ENCODE measurements around the gene BLTP3B.
"Not testable (repeated sequence)": the region's sequence is repeated elsewhere in the genome, so short reads cannot be mapped to it uniquely, and the experiment has no call there.

BLTP3B gene

DNA sequence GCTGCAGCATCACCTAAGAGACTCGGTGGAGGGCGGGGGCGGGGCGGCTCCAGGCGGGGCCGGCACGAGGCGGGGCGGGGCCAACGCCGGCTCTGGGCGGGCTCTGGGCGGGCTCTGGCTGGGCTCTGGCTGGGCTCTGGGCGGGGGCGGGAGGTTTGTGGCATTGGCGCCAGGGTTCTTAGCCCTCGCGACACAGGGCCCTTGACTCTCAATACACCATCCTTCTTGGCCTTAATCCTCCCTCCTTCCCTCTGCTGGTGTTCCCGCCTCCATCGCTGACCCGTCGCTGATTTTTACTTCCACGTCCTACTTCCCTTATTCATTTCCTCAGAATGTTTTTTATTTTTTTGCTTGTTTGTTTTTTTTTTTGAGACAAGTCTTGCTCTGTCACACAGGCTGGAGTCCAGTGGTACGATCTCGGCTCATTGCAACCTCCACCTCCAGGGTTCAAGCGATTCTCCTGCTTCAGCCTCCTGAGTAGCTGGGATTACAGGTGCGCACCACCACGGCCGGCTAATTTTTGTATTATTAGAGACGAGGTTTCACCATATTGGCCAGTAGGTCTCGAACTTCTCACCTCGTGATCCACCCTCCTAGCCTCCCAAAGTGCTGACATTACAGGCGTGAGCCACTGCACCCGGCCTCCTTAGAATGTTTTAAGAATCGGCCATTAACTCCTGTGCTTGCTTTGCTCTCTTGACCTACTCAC lies at the start of gene BLTP3B:
TSS of gene BLTP3B (minus strand) at position 24 of the 709 bp plus-strand sequence. CDS start 239 bp downstream, outside the sequence.
- H3K4me3 ChIP-seq (replicated peaks in 1 of 2; ENCODE audit: low read depth in 2 of 2, low read length in 2 of 2): peak within 1 kb of the TSS; percentile 86 to 94
- DNase-seq (ENCODE audit: low read depth in 2 of 2): peak; percentile 78 to 86
- no peak for TF ChIP-seq CTCF (IDR thresholded peaks at IDR 0.05; ENCODE audit: low read depth, low read length)

- no peak overlapping the region for H3K4me3 ChIP-seq (replicated peaks in 1 of 2; ENCODE audit: low read depth in 2 of 2, low read length in 2 of 2)
- DNase-seq (ENCODE audit: low read depth in 2 of 2): peak in 1 of 2 donors; percentile 49
- no peak for TF ChIP-seq CTCF (IDR thresholded peaks at IDR 0.05; ENCODE audit: low read depth, low read length)
Observed at GRCh38 chr12:100189636-100190394, 47.1 kb upstream of the BLTP3B start.

DNA sequence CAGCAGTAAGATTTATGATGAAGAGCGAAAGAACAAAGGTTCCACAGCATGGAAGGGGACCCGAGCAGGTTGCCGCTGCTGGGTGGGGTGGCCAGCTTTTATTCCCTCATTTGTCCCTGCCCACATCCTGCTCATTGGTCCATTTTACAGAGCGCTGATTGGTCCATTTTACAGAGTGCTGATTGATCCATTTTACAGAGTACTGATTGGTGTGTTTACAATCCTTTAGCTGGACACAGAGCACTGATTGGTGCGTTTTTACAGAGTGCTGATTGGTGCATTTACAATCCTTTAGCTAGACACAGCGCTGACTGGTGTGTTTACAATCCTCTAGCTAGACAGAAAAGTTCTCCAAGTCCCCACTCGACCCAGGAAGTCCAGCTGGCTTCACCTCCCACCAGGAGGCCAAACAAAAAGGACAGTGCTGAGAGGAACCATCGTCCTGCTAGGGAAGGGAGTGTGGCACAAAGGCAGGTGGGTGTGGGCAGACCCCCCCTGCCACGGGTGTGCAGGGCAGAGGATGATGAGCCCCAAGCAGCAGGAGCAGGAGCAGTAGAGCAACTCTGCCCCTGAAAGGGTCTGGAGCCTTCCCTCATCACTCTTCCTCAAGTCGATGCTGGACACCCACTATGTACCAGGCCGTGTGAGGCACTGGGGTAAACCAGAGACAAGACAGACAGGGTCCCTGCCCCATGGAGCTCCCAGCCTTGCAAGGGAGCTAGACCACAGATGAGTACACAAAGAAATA lies 46.4 kb upstream of the BLTP3B start:
- not testable (repeated sequence) for H3K4me3 ChIP-seq (replicated peaks in 1 of 2; ENCODE audit: low read depth in 2 of 2, low read length in 2 of 2); DNase-seq (ENCODE audit: low read depth in 2 of 2)

GRCh38 chr12:100187857-100188519 lies 45.3 kb upstream of the BLTP3B start:
- H3K4me3 ChIP-seq (replicated peaks in 1 of 2; ENCODE audit: low read depth in 2 of 2, low read length in 2 of 2): no peak overlapping the region
- TF ChIP-seq CTCF (IDR thresholded peaks at IDR 0.05; ENCODE audit: low read depth, low read length): no peak
- no peak for DNase-seq (ENCODE audit: low read depth in 2 of 2)

GRCh38 chr12:100187068-100187467 lies 44.4 kb upstream of the BLTP3B start:
- no peak overlapping the region for H3K4me3 ChIP-seq (replicated peaks in 1 of 2; ENCODE audit: low read depth in 2 of 2, low read length in 2 of 2)
- no peak for DNase-seq (ENCODE audit: low read depth in 2 of 2)

DNA sequence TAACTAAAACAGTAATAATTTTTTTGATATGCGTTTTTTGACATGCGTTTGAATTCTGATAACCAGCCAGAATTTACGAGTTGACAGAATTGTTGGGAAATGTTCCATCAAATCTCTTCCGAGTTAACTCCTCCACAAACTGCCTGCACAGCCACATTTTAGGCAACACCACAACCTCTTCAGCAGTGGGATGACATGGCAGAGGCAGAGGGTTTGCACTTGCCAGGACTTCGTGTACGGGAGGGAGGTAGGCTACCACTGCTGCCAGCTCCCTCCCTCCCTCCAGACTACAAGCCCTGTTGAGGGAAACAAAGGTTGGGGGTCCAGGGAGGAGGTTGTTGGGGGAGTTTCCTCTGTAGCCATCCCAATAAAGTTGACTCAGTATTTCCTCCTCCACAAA lies 43.4 kb upstream of the BLTP3B start:
- TF ChIP-seq CTCF (IDR thresholded peaks at IDR 0.05; ENCODE audit: low read depth, low read length): no peak
- H3K4me3 ChIP-seq (replicated peaks in 1 of 2; ENCODE audit: low read depth in 2 of 2, low read length in 2 of 2): no peak overlapping the region
- peak in 1 of 2 donors; percentile 47 for DNase-seq (ENCODE audit: low read depth in 2 of 2)

More at GRCh38 chr12:100187068-100187467, 44.4 kb upstream of the BLTP3B start:
- no peak for TF ChIP-seq CTCF (IDR thresholded peaks at IDR 0.05; ENCODE audit: low read depth, low read length)
